ENCODE measurements around the gene SLC25A21.

The SLC25A21 gene

GRCh38 chr14:36773136-36773540 is 399.3 kb downstream of the SLC25A21 start:
- no peak for DNase-seq (ENCODE audit: low spot score in 2 of 2)
- no peaks in the 10 kb centered on the region for H3K27me3 Mint-ChIP-seq
- H3K4me3 Mint-ChIP-seq, result no peak overlapping the region
- no peaks in the 10 kb centered on the region for H3K4me1 Mint-ChIP-seq
- no peak for ATAC-seq (replicated peaks; ENCODE audit: extremely low read depth, poor library complexity, severe bottlenecking)
- H3K27ac Mint-ChIP-seq (ENCODE audit: low read depth), result no peak overlapping the region
- H3K9me3 Mint-ChIP-seq, result peaks cover 15% of the 10 kb centered on the region
- H3K36me3 Mint-ChIP-seq (ENCODE audit: insufficient read depth), result no peaks in the 10 kb centered on the region

GRCh38 chr14:36771028-36771640 is 401.3 kb downstream of the SLC25A21 start:
- H3K9me3 Mint-ChIP-seq, result peaks cover 11% of the 10 kb centered on the region
- H3K4me1 Mint-ChIP-seq, result no peaks in the 10 kb centered on the region
- H3K4me3 Mint-ChIP-seq, result no peak overlapping the region
- ATAC-seq (replicated peaks; ENCODE audit: extremely low read depth, poor library complexity, severe bottlenecking) (no peak), DNase-seq (ENCODE audit: low spot score in 2 of 2) (no peak)
- H3K27me3 Mint-ChIP-seq, result no peaks in the 10 kb centered on the region
- no peaks in the 10 kb centered on the region for H3K36me3 Mint-ChIP-seq (ENCODE audit: insufficient read depth)
- H3K27ac Mint-ChIP-seq (ENCODE audit: low read depth), result no peak overlapping the region

- Mint-ChIP-seq H3K9me3 (peaks cover 16% of the 10 kb centered on the region), H3K27ac (ENCODE audit: low read depth) (no peak overlapping the region), H3K27me3 (no peaks in the 10 kb centered on the region), H3K36me3 (ENCODE audit: insufficient read depth) (no peaks in the 10 kb centered on the region), H3K4me1 (no peaks in the 10 kb centered on the region), H3K4me3 (no peak overlapping the region)
- no peak for DNase-seq (ENCODE audit: low spot score in 2 of 2)
- ATAC-seq (replicated peaks; ENCODE audit: extremely low read depth, poor library complexity, severe bottlenecking), result no peak
Measured at GRCh38 chr14:36768638-36769337, 403.6 kb downstream of the SLC25A21 start.

GRCh38 chr14:36767603-36768281 is 404.7 kb downstream of the SLC25A21 start:
- H3K36me3 Mint-ChIP-seq (ENCODE audit: insufficient read depth), result no peaks in the 10 kb centered on the region
- no peak overlapping the region for H3K4me3 Mint-ChIP-seq
- no peaks in the 10 kb centered on the region for H3K27me3 Mint-ChIP-seq
- no peak overlapping the region for H3K27ac Mint-ChIP-seq (ENCODE audit: low read depth)
- no peak for DNase-seq (ENCODE audit: low spot score in 2 of 2)
- no peaks in the 10 kb centered on the region for H3K4me1 Mint-ChIP-seq
- ATAC-seq (replicated peaks; ENCODE audit: extremely low read depth, poor library complexity, severe bottlenecking), result no peak
- H3K9me3 Mint-ChIP-seq, result peaks cover 14% of the 10 kb centered on the region

GRCh38 chr14:36766974-36767373 is 405.4 kb downstream of the SLC25A21 start:
- Mint-ChIP-seq H3K27me3 (no peaks in the 10 kb centered on the region), H3K9me3 (peaks cover 14% of the 10 kb centered on the region), H3K27ac (ENCODE audit: low read depth) (no peak overlapping the region), H3K4me1 (no peaks in the 10 kb centered on the region), H3K36me3 (ENCODE audit: insufficient read depth) (no peaks in the 10 kb centered on the region), H3K4me3 (no peak overlapping the region)
- ATAC-seq (replicated peaks; ENCODE audit: extremely low read depth, poor library complexity, severe bottlenecking), result no peak
- DNase-seq (ENCODE audit: low spot score in 2 of 2), result no peak

- Mint-ChIP-seq H3K4me1 (no peaks in the 10 kb centered on the region), H3K27ac (ENCODE audit: low read depth) (no peak overlapping the region), H3K27me3 (no peaks in the 10 kb centered on the region), H3K9me3 (peaks cover 19% of the 10 kb centered on the region), H3K4me3 (no peak overlapping the region), H3K36me3 (ENCODE audit: insufficient read depth) (no peaks in the 10 kb centered on the region)
- ATAC-seq (replicated peaks; ENCODE audit: extremely low read depth, poor library complexity, severe bottlenecking), result no peak
- DNase-seq (ENCODE audit: low spot score in 2 of 2), result no peak
Measured at GRCh38 chr14:36757734-36758601, 414.4 kb downstream of the SLC25A21 start.

GRCh38 chr14:36756226-36756625 is 416.2 kb downstream of the SLC25A21 start:
- no peaks in the 10 kb centered on the region for H3K27me3 Mint-ChIP-seq

GRCh38 chr14:36755756-36756155 is 416.6 kb downstream of the SLC25A21 start:
- DNase-seq (ENCODE audit: low spot score in 2 of 2), result no peak
- no peaks in the 10 kb centered on the region for H3K27me3 Mint-ChIP-seq
- no peak for ATAC-seq (replicated peaks; ENCODE audit: extremely low read depth, poor library complexity, severe bottlenecking)
- H3K4me1 Mint-ChIP-seq, result no peaks in the 10 kb centered on the region
- no peak overlapping the region for H3K27ac Mint-ChIP-seq (ENCODE audit: low read depth)
- H3K36me3 Mint-ChIP-seq (ENCODE audit: insufficient read depth), result no peaks in the 10 kb centered on the region
- peaks cover 24% of the 10 kb centered on the region for H3K9me3 Mint-ChIP-seq
- H3K4me3 Mint-ChIP-seq, result no peak overlapping the region

More at GRCh38 chr14:36756226-36756625, 416.2 kb downstream of the SLC25A21 start:
- H3K27ac Mint-ChIP-seq (ENCODE audit: low read depth), result no peak overlapping the region
- no peaks in the 10 kb centered on the region for H3K4me1 Mint-ChIP-seq
- no peak for DNase-seq (ENCODE audit: low spot score in 2 of 2)
- H3K36me3 Mint-ChIP-seq (ENCODE audit: insufficient read depth), result no peaks in the 10 kb centered on the region
- H3K4me3 Mint-ChIP-seq, result no peak overlapping the region
- peaks cover 24% of the 10 kb centered on the region for H3K9me3 Mint-ChIP-seq
- ATAC-seq (replicated peaks; ENCODE audit: extremely low read depth, poor library complexity, severe bottlenecking), result no peak

GRCh38 chr14:36751920-36752319 is 420.5 kb downstream of the SLC25A21 start:
- H3K36me3 Mint-ChIP-seq (ENCODE audit: insufficient read depth), result no peaks in the 10 kb centered on the region
- DNase-seq (ENCODE audit: low spot score in 2 of 2) (no peak), ATAC-seq (replicated peaks; ENCODE audit: extremely low read depth, poor library complexity, severe bottlenecking) (no peak)
- no peaks in the 10 kb centered on the region for H3K27me3 Mint-ChIP-seq
- H3K27ac Mint-ChIP-seq (ENCODE audit: low read depth), result no peak overlapping the region
- H3K4me3 Mint-ChIP-seq, result no peak overlapping the region
- no peaks in the 10 kb centered on the region for H3K4me1 Mint-ChIP-seq
- peaks cover 24% of the 10 kb centered on the region for H3K9me3 Mint-ChIP-seq

GRCh38 chr14:36751106-36751505 is 421.3 kb downstream of the SLC25A21 start:
- peaks cover 23% of the 10 kb centered on the region for H3K9me3 Mint-ChIP-seq

GRCh38 chr14:36750244-36750643 is 422.2 kb downstream of the SLC25A21 start:
- Mint-ChIP-seq H3K4me1 (no peaks in the 10 kb centered on the region), H3K36me3 (ENCODE audit: insufficient read depth) (no peaks in the 10 kb centered on the region), H3K4me3 (no peak overlapping the region), H3K27ac (ENCODE audit: low read depth) (no peak overlapping the region), H3K27me3 (no peaks in the 10 kb centered on the region), H3K9me3 (peaks cover 19% of the 10 kb centered on the region)
- no peak for ATAC-seq (replicated peaks; ENCODE audit: extremely low read depth, poor library complexity, severe bottlenecking)
- DNase-seq (ENCODE audit: low spot score in 2 of 2), result no peak

More at GRCh38 chr14:36751106-36751505, 421.3 kb downstream of the SLC25A21 start:
- no peaks in the 10 kb centered on the region for H3K27me3 Mint-ChIP-seq
- H3K27ac Mint-ChIP-seq (ENCODE audit: low read depth), result no peak overlapping the region
- DNase-seq (ENCODE audit: low spot score in 2 of 2), result no peak
- ATAC-seq (replicated peaks; ENCODE audit: extremely low read depth, poor library complexity, severe bottlenecking), result no peak
- no peaks in the 10 kb centered on the region for H3K36me3 Mint-ChIP-seq (ENCODE audit: insufficient read depth)
- H3K4me1 Mint-ChIP-seq, result no peaks in the 10 kb centered on the region
- no peak overlapping the region for H3K4me3 Mint-ChIP-seq

GRCh38 chr14:36748610-36749213 is 423.7 kb downstream of the SLC25A21 start:
- DNase-seq (ENCODE audit: low spot score in 2 of 2) (no peak), ATAC-seq (replicated peaks; ENCODE audit: extremely low read depth, poor library complexity, severe bottlenecking) (no peak)

More at GRCh38 chr14:36748610-36749213, 423.7 kb downstream of the SLC25A21 start:
- Mint-ChIP-seq H3K9me3 (peaks cover 21% of the 10 kb centered on the region), H3K4me3 (no peak overlapping the region), H3K4me1 (no peaks in the 10 kb centered on the region), H3K36me3 (ENCODE audit: insufficient read depth) (no peaks in the 10 kb centered on the region), H3K27ac (ENCODE audit: low read depth) (no peak overlapping the region), H3K27me3 (no peaks in the 10 kb centered on the region)

Data from central memory CD8-positive, alpha-beta T cell (primary cell).